HPDE6-E6E7 (cell line): Measurements from ENCODE around the gene CNIH3.

ENCODE experiments used
- DNase-seq: peaks from one replicate; pipeline ENCODE4 v3.0.0; 2011; ENCODE audit warnings: missing footprints; ENCODE audit errors: extremely low spot score

The CNIH3 gene

DNA sequence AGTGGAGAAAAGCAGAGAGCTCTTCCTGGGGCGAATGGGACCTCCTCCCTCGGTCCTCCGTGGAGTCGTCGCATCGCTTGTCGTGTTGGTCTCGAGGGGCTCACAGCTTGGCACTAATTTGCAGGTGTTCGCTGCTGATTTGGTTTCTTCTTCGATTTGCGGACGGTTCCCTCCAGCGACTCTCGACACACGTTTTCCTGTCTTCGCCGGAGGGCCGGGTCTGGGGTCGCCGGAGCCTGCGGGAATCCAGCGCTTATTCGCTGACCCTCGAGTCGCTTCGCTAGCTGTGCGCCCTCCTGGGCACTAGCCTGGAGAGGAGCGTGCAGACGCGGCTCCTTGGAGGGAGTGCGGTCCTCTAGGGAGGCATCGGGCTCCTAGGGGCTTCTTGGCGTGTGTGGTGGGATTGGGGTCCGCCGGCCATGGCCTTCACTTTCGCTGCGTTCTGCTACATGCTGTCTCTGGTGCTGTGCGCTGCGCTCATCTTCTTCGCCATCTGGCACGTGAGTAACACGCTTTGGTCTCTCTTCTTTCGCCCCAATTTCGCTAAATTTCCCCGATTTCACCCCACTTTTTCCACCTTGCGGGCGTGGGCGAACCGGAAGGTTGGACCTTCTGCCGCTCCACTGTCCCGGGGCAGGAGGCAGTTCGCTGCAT is 766 bp downstream of the CNIH3 start:
- DNase-seq = no peak

DNA sequence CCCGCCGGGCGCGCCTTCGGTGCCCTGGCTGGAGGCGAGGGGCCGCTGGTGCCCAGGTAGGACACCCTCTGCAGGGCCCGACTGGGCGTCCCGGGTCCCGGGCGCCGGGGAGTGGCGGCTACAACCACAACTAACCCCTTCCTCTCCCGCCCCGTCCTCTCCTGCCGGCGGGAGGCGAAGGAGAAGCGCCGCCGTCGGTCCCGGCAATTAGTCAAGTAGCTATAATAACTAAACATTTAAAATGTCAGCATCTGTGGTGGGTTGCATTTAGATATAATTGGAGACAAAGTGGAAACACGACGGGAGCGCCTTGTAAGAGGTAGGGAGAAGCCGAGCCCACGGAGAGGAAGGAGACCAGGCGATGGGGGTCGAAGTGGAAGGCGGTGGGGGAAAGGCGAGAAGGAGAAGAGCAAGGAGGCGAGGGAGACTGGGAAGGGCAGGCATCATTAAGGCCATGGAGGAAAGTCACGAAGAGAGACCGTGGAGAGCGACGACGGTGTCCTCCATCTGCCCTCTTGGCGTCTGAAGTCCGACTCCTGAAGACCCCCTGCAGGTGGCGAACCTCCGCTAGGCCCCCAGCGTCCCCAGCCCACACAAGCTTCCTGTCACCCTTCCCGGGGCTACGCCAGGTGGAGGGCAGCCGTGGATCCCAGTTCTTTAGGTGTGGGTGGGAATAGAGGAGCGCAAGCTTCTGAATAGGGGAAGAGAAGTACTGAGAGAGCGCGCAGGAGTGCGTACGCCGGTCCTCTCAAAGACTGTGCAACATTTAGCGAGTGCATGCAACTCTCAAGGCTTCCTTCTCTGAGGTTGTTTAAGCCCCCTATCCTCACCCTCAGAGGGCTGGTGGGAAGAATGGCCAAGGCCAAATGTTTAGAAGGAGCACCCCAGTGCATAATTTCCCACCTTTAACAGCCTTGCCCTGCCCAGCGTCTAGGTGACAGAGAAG is 1.6 kb downstream of the CNIH3 start:
- DNase-seq = no peak

DNA sequence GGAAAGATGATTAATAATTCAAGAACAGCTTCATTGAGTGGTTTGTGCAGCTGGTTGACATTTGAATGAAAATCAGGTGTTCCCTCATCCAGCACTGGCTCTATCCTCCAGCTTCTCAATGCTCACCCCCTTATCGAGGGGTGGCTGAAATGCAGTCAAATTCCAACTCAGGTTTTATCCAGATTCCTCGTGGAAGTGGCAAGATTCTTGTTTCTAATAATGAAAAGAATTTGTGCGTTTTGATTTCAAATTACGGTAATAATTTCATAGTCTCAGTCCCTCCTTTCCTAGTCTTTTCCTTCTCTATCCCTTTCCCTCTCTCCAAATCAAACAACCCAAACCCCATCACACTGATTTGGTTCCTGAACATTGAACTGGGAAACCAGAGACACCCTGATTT is 3.1 kb downstream of the CNIH3 start:
- no peak for DNase-seq

DNA sequence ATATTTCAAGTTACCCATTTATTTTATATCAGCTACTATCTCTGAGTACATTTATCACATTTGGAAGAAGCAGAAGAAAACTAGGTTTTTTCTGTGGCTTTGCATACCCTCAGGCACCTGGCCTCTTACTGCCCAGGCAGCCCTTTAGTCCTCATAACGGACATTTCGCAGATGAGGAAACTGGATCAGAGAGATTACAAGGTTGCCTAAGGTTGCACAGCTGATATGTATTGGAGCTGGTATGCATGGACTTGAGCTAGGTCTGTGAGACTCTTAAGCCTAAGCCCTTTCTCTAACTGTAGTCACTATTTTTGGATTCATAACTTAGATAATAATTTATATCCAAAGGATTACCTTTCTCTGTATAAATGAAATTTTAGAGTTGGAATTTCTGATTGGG is 4.0 kb downstream of the CNIH3 start:
- no peak for DNase-seq

DNA sequence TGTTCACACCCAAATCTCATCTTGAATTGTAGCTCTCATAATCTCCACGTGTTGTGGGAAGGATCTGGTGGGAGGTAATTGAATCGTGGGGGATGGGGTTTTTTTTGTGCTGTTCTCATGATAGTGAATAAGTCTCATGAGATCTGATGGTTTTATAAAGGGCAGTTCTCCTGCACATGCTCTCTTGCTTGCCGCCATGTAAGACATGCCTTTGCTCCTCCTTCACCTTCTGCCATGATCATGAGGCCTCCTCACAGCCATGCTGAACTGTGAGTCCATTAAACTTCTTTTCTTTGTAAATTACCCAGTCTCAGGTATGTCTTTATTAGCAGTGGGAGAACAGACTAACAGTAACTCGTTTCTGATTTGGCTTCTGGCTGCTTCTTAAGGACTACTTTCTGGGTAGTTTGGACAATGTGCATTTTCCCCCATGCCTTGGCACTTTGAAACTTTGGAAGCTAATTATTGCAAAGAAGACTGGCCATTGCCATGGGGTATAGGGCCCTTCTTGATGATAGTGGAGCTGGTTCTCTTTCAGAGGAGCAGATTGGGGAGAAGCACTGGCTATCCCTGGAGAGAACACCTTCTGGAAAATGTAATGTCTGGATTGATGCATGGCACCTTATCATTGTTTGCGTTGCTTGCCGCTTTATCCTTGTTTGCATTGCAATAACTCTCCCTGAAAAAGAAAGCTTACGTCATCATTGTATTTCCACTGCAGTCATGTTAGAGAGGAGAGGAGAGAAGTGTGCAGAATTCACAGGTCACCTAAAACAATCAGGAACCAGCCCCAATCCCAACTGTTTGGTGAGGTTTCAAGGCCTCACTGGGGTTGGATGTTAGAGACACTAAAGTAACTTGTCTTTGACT is 5.9 kb downstream of the CNIH3 start:
- no peak for DNase-seq

DNA sequence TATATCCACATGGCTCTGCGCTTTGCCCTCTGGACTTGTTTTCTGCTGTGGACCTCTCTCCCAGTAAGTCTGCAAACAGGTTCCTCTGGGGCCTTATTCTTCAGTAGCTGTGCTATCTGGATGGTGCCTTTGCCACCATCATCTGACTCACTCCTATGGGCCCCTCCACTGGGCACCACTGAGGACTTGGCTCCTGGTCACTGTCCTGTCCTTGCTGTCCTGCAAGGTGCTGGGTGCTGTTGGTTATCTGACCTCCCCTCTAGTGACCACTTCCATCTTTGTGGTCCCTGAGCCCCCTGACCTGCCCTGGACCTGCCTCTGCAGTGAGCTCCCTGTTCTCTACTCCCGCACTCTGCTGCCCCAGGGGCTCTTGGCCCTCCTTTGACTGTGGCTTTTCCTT is 6.7 kb downstream of the CNIH3 start:
- DNase-seq = no peak

DNA sequence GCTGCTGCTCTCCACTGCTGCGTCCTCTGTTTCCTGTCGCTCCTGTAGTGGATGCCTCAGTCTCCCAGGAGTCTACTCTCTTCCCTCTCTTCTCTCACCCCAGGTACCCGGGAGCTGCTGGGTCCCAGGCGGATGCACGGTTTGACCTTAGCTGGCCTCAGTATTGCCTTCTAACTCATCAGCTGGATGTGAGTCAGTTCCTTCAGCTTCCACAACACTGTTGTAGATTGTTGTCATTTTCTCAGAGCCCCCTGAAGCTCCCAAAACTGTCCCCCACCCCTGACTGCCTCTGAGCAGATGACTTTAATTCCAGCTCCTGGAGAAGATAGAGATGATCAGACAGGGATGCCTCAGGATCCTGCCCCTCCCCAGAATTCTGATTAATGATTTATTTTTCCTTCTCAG is 7.2 kb downstream of the CNIH3 start:
- no peak for DNase-seq

DNA sequence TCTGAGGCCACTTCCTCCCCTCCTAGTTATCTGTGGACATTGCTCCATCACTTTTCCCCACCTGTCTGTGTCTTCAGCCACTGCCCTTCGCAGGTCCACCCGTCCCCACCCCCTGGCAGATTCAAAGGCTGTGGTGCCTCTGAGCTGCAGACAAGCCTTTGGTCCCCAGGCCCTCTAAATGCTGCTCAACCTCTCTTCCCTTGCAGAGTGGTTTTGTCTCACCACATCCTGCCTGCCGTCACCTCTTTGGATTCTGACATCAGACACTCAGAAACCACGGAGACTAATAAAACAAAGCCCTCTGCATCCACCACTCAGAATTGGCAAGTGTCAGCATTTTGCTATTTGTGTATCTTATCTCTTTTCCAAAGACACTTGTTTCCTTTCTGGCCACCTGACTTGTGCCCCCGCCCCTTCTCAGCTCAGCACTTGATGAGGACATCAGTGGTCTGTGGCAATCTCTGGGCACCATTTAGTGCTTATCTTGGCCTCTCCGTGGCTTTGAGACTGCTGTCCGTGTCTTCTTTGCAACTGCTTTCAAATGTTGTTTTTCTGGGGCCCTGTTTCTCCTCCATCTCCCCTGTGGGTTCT is 7.7 kb downstream of the CNIH3 start:
- DNase-seq = no peak

DNA sequence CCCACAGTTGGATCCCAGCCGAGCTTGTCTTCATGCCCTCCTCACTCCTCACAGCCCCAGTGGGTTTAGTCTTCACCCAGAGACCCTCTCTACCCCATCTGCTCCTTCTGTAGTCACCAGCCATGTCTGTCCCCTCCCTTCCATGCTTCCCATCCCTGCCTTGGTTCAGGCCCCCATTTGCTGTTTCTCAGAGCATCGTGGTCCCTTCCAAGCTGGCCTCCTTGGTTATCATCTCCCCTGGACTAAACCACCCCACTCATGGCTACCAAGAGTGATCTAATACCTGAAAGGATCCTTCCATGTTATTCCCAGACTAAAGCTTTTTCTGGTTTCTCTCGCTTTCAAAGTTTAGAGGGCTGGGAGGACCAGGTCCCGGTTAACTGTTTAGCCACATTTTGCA is 8.3 kb downstream of the CNIH3 start:
- DNase-seq = no peak

DNA sequence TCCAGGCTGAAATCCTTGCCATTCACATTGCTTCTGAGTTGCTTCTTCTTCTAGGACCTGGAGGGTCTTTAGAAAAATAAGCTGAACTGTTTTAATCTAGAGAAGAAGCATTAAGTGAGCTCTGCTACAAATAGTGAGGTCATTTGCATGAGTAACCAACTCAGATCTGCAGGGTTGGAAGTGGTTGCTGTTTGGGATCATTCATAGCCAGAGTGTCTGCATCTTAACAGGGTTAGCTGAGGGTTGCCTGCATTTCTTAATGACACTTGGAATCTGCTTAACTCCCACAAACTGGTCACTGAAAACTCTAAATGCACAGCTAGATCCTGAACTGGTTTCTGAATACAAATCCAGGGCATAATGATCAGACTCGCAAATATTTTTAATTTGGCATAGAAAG is 9.9 kb downstream of the CNIH3 start:
- DNase-seq = no peak

DNA sequence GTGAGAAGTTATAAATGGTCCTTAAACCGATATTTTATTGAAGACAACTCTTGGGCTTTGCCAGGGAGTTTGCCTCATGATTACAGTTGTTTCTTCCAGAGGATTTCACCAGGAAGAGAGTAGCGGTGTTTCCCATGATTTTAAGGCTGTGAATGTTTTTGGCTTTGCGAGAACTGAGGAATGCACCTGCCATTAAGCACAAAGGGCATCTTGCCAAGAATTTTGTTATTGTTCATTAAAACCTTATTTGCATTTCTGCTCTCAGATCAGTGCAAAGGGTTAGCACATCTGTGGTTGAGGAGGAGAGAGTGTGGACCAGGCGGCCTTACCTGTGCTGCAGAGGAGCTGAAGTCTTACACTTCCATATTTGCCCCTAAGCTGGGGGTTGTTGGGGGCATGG is 13.8 kb downstream of the CNIH3 start:
- DNase-seq = no peak

DNA sequence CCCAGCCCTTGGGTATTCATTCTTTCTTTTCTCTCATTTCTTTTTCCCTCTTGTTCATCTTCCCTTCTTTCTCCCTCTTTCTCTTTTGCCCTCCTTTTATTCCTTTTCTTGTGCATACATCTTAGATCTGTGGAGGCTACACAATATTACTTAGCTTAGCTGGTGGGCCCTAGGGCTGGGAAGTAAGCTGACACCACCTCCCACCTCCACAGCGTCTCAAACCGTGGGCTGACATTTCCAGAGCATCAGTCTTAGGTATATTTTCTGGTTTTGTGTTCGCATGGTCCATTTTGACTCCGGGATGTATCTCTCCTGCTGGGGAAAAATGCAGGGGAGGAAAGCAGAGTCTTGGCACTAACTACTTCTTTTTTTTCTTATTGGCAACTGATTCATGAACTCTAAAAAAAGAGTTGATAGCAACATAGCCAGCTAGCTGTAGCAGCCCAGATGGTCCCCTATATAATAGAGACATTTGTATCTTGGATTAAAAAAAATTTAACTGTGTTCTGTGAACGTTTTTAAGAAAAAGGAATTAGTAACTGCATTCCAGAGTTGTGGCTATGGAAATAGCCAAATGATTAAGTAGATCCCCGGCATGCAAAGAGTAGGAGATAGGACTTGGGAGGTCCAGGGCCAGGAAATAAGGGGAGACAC is 15.5 kb downstream of the CNIH3 start:
- DNase-seq = no peak

DNA sequence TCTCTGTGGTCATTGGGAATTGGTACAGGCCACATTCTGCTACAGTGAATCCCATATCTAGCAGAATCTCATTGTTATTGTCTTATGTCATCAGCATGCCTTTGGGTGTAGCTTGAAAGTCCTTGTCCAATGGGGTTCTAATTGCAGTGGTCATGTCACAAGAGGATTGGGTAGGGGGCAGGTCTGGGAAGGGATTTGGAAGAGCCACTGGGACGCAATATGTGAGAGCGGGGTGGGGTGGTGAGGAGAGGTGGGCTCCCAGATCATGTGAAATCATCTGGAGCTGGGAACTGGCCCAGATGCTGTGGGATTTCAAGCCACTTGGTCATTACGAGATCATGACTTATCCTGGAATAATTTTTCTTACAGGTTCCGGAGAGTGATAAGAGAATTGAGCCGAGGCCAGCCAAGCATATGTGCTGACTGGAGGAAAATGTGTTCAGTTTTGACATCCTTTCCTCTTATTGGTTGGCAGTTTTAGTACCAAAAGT is 16.3 kb downstream of the CNIH3 start:
- DNase-seq = no peak

DNA sequence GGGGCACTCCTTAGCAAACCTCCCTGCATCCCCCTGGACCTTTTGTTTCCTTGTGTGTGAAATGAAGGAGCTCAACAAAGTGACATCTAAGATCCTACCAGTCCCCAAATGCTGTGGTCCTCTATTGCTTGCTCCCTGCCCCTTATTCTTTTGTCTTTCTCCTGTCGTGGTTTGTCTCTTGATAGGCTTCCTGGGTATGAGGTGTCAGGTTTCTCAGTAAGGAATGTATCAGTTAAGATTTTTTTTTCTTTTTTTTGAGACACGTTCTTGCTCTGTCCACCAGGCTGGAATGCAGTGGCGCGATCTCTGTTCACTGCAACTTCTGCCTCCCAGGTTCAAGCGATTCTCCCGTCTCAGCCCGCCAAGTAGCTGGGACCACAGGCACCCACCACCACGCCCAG is 16.8 kb downstream of the CNIH3 start:
- no peak for DNase-seq

DNA sequence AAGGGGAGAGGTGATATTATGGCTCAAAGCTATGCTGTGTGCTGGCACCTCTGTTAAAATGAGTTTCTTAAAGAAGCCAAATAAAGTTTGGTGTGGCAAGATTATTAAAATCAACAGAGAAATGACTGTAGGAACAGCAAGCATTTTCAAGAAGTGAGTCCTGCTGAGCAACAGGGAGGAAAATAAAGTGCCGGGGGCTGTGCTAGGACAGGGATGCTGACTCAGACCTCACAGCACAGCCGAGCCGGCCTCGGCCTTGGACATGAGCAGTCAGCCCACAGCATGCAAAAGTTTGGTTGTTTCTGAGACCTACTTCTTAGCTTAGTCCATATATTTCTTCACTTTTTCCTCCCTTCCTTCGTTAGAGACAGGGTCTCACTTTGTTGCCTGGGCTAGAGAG is 19.2 kb downstream of the CNIH3 start:
- DNase-seq = peak; percentile 91

DNA sequence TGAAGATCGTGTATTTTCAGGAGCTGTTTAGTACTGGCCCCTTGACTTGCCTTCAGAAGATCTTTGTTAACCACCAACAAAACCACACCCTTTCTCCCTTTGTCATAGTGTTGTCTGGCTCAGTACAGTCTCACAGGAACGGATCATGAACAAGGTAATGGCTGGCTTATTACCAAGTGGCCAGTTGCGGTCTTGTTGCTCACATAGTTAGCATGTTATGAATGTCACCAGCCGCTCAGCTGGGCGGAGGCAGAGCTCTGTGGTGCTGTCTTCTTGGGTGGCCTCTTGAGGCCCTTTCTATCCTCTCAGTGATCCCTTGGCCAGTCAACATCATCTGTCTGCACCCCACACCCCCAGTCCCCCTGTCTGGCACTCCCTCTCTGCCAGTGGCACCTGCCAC is 21.4 kb downstream of the CNIH3 start:
- DNase-seq = no peak

DNA sequence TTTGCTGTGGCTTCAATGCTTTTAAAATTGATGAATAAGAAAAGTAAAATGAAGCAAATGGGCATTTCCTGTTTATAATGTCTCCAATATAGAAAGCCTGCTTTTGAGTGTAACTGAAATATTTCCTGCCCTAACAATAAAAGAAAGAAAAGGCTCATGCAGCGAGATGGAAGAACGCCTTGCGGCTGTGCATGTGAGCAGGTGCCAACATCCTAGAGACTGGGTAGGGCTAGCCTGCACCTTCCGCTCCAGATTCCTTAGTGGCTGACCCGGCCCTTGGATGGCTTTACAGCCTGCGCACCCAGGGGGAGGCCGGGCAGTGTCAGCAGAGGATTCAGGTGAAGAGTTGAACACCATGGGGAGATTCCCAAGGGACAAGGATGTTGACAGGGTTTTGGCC is 21.8 kb downstream of the CNIH3 start:
- DNase-seq = no peak

DNA sequence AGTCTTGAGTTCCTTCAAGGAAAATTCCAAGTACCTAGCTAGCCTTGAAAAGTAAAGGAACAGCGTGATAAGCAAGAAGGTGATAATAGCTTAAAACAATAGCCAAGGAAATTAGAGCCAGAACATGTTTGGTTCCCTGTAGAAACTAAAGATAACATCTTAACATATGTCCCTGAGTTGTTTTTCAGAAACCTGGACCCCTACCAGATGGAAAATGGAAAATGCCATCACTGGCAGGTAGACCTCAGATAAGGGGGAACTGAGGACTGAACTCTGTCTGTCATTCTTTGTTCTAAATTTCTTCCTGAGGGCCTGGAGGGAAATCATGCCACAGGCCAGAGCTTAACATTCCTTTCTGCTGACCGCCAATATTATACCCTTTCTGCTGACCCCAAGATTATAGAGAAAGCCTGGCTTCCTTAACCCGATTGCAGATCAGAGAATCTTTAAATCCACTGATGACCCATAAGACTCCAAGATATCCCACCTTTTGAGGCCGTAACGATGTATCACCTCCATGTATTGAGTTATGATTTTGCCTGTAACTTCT is 23.4 kb downstream of the CNIH3 start:
- DNase-seq = no peak

DNA sequence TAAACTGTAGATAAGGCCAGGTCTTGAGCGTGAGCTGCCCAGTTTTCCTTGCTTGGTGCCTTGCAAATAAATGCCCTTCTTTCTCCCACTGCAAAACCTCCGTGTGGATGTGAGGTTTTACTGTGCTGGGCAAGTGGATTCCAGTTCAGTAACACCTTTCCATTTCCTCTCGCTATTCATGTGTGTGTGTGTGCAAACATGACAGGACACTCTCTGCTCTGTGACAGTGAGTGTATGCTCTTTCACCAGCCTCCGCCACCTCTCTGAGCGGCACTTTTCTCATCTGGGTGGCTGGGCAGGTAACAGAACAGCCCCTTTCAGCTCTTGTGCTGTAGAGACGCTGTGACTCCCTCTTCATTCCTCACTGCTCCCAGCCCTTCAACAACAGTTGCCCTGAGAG is 23.9 kb downstream of the CNIH3 start:
- DNase-seq = no peak

DNA sequence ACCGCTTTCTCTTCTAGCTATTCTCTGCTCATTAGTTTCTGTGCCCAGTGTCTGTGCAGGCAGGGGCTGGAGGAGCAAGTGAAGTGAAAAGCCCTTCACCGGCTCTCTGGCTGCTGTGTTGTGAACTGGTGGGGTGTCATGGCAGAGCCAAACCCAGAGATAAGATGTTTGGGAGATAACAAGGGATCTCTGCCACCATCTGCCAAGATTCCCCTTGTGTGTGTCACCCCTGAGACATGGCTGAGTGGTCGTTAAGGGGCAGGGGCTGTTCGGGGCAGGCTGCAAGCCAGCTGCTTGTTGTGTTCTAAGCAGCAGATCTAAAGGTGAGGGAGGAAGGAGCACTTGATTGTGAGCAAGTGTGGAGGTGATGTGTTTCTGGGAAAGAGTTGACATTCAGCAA is 24.5 kb downstream of the CNIH3 start:
- DNase-seq = no peak

DNA sequence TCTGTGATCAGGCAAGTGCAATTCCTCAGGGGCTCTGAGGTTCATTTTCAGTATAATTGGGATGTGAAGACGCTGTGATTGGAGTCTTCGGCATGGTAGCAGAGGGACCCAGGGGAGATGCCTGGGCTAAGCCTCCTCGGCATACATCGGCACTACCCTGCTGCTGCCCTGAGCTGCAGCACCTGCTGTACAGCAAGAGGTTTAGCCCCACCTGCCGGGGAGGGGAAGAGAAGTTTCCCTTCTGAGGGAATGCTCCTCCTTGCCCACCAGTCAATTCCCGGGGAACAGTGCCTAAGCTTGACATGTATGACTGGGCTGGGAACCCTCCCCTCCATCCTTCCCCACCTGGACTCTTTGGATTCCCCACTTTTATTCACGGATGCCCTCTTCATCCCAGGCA is 24.9 kb downstream of the CNIH3 start:
- DNase-seq = no peak
